IPS-18a (cell line): ENCODE measurements around the gene SLC50A1.
A peak's percentile ranks its signal among the peaks of the same experiment; 100 is the strongest.

Experiments used
- H3K27ac ChIP-seq: one replicate; pipeline ENCODE4 v1.5.1; 2013; ENCODE audit warnings: low read length
- H3K27me3 ChIP-seq: one replicate; pipeline ENCODE4 v1.6.1; 2013; ENCODE audit warnings: mild to moderate bottlenecking, low read length; ENCODE audit not compliant: control insufficient read depth, insufficient read depth
- H3K36me3 ChIP-seq: one replicate; pipeline ENCODE4 v1.6.1; 2013; ENCODE audit warnings: low read depth, low read length; ENCODE audit not compliant: control insufficient read depth
- H3K4me1 ChIP-seq: one replicate; pipeline ENCODE4 v1.6.1; 2013; ENCODE audit warnings: low read depth, low read length; ENCODE audit not compliant: control insufficient read depth
- H3K4me3 ChIP-seq: one replicate; pipeline ENCODE4 v1.5.1; 2013; ENCODE audit warnings: low read length
- H3K9ac ChIP-seq: one replicate; pipeline ENCODE4 v1.6.1; 2013; ENCODE audit warnings: mild to moderate bottlenecking, low read length, moderate library complexity
- H3K9me3 ChIP-seq: one replicate; pipeline ENCODE4 v1.6.1; 2013; ENCODE audit warnings: low read depth, low read length; ENCODE audit not compliant: control insufficient read depth

SLC50A1 gene

GRCh38 chr1:155182052-155182550 lies 46.4 kb downstream of the SLC50A1 start:
- no peak overlapping the region for H3K4me3 ChIP-seq
- no peaks in the 10 kb centered on the region for H3K9me3 ChIP-seq
- peaks cover 36% of the 10 kb centered on the region for H3K36me3 ChIP-seq
- H3K4me1 ChIP-seq: peaks cover 15% of the 10 kb centered on the region
- H3K27me3 ChIP-seq: no peaks in the 10 kb centered on the region
- H3K27ac ChIP-seq: no peak overlapping the region
- no peak overlapping the region for H3K9ac ChIP-seq

DNA sequence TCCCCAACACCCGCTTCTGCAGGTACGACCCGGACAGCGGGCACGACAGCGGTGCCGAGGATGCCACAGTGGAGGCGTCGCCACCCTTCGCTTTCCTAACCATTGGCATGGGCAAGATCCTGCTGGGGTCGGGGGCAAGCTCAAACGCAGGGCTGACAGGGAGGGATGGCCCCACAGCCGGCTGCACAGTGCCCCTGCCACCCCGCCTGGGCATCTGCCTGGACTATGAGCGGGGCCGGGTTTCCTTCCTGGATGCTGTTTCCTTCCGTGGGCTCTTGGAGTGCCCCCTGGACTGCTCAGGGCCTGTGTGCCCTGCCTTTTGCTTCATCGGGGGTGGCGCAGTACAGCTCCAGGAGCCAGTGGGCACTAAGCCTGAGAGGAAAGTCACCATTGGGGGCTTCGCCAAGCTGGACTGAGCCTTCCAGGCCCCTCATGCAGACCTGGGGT lies 48.1 kb downstream of the SLC50A1 start:
- no peak overlapping the region for H3K9ac ChIP-seq
- H3K4me3 ChIP-seq: no peak overlapping the region
- H3K27me3 ChIP-seq: no peaks in the 10 kb centered on the region
- no peak overlapping the region for H3K27ac ChIP-seq
- no peaks in the 10 kb centered on the region for H3K9me3 ChIP-seq
- H3K36me3 ChIP-seq: peaks cover 23% of the 10 kb centered on the region
- H3K4me1 ChIP-seq: peaks cover 15% of the 10 kb centered on the region

DNA sequence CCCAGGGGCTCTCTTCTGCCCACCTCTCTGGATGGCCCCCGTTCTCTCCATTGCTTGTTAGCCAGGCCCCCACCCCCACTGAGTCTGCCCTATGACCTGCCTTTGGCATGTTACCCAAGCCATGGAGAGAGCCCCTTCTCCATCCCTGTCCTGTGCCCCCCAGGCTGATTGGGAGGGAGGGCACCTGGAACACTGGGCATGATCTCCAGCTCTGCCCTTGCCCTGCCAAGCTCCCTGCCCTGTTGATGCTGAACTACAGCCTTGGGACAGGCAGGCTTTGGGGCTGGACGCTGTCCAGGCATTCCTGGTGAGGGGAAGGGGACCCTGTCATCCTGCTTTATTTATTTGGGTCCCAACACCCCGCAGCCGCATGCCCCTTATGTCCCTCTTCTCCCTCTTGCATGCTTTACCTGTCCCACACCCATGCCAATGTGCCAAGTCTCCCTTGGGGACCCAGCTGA lies 48.7 kb downstream of the SLC50A1 start:
- peaks cover 18% of the 10 kb centered on the region for H3K36me3 ChIP-seq
- H3K4me3 ChIP-seq: no peak overlapping the region
- no peaks in the 10 kb centered on the region for H3K27me3 ChIP-seq
- H3K4me1 ChIP-seq: peaks cover 15% of the 10 kb centered on the region
- no peak overlapping the region for H3K9ac ChIP-seq
- no peaks in the 10 kb centered on the region for H3K9me3 ChIP-seq
- H3K27ac ChIP-seq: no peak overlapping the region

GRCh38 chr1:155184835-155185782 lies 49.5 kb downstream of the SLC50A1 start:
- Histone ChIP-seq H3K4me1 (peaks cover 15% of the 10 kb centered on the region), H3K27me3 (no peaks in the 10 kb centered on the region), H3K36me3 (peaks cover 13% of the 10 kb centered on the region), H3K9ac (no peak overlapping the region), H3K4me3 (no peak overlapping the region), H3K9me3 (no peaks in the 10 kb centered on the region), H3K27ac (no peak overlapping the region)

DNA sequence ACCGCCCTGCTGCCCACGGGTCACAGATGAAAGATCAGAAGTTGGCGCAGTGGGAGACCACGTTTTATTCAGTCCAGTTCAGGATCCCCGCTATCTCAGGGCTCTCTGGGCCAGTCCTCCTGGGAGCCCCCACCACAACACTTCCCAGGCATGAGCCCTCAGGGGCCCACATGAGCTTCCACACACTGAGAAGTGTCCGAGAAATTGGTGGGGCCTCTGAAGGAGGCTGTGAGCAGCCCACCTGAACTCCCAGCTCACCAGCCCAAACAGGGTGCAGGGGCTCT lies 50.1 kb downstream of the SLC50A1 start:
- Histone ChIP-seq H3K27me3 (no peaks in the 10 kb centered on the region), H3K36me3 (peaks cover 13% of the 10 kb centered on the region), H3K4me3 (peak overlapping the region; percentile 14), H3K9ac (no peak overlapping the region), H3K4me1 (peaks cover 15% of the 10 kb centered on the region), H3K27ac (no peak overlapping the region), H3K9me3 (no peaks in the 10 kb centered on the region)

- no peaks in the 10 kb centered on the region for H3K9me3 ChIP-seq
- H3K36me3 ChIP-seq: peaks cover 12% of the 10 kb centered on the region
- no peak overlapping the region for H3K9ac ChIP-seq
- H3K4me3 ChIP-seq: peak overlapping the region; percentile 14
- no peak overlapping the region for H3K27ac ChIP-seq
- H3K4me1 ChIP-seq: peaks cover 15% of the 10 kb centered on the region
- H3K27me3 ChIP-seq: no peaks in the 10 kb centered on the region
Observed at GRCh38 chr1:155186067-155186793, 50.6 kb downstream of the SLC50A1 start.

DNA sequence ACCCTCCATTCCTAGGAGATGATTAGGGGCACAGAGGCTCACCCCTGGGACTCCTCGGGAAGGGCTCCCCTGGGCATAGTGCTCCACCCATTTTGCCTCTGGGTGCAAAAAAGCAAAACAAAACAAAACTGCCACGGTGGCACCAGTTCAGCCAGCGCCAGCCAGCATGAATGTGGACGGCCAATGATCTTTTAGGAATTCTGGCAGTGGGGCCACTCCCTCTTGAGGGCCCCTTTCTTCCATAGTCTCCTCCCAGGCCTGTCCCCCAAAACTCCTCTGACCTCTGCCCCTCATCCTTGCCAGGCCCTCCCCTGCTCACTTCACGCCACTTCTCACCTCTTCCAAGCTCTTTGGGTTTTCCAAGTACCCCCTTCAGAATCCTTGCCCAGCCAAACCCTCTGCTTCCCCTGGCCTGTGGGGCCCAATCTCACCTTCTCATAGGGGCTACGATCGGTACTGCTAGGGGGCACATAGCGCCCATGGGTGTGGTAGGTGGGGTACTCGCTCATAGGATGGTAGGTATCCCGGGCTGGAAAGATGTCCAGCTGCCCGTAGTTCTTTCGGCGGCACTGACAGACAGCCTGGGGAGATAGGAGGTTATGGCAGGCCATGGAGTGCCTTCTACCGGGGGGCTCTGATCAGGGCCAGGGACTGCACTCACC lies 51.3 kb downstream of the SLC50A1 start:
- peaks cover 15% of the 10 kb centered on the region for H3K4me1 ChIP-seq
- no peak overlapping the region for H3K4me3 ChIP-seq
- H3K9ac ChIP-seq: no peak overlapping the region
- H3K27ac ChIP-seq: no peak overlapping the region
- H3K36me3 ChIP-seq: peaks cover 5% of the 10 kb centered on the region
- H3K27me3 ChIP-seq: no peaks in the 10 kb centered on the region
- no peaks in the 10 kb centered on the region for H3K9me3 ChIP-seq

DNA sequence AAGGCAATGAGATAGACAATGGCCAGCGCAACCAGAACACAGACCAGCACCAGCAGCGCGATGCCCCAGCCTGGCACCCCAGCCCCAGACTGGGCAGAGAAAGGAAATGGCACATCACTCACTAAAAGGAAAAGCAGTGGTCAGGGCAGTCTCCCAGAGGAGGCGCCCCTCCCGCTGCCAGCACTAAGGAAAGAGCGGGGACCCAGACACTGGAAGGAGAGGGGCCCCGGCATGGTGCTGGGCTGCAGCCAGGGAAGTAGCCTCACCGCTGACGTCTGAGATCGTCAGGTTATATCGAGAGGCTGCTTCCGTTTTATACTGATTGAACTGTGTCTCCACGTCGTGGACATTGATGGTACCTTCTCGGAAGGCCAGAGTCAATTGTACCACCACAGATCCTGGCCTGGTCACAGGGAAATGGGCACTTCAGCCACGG lies 51.8 kb downstream of the SLC50A1 start:
- Histone ChIP-seq H3K4me1 (peaks cover 15% of the 10 kb centered on the region), H3K36me3 (peaks cover 5% of the 10 kb centered on the region), H3K27ac (no peak overlapping the region), H3K9ac (no peak overlapping the region), H3K4me3 (no peak overlapping the region), H3K27me3 (no peaks in the 10 kb centered on the region), H3K9me3 (no peaks in the 10 kb centered on the region)

GRCh38 chr1:155188268-155188667 lies 52.6 kb downstream of the SLC50A1 start:
- H3K9ac ChIP-seq: no peak overlapping the region
- no peak overlapping the region for H3K27ac ChIP-seq
- H3K27me3 ChIP-seq: no peaks in the 10 kb centered on the region
- peaks cover 5% of the 10 kb centered on the region for H3K36me3 ChIP-seq
- no peak overlapping the region for H3K4me3 ChIP-seq
- peaks cover 15% of the 10 kb centered on the region for H3K4me1 ChIP-seq
- H3K9me3 ChIP-seq: no peaks in the 10 kb centered on the region
